GM18526 (cell line): ENCODE results near the gene MAGEL2.

ENCODE experiments used
- POLR2A ChIP-seq: IDR thresholded peaks from 3 replicates; pipeline ENCODE4 v1.6.1; 2011; ENCODE audit not compliant: insufficient read length; ENCODE audit errors: extremely low read depth

Gene MAGEL2

GRCh38 chr15:23644829-23645228, 2.8 kb downstream of the MAGEL2 start:
- TF ChIP-seq POLR2A, result no peak

- TF ChIP-seq POLR2A, result no peak
Measured at GRCh38 chr15:23642413-23643044, 5.1 kb downstream of the MAGEL2 start.

- TF ChIP-seq POLR2A, result no peak
Measured at GRCh38 chr15:23634181-23634580, 13.5 kb downstream of the MAGEL2 start.

GRCh38 chr15:23629234-23629805, 18.3 kb downstream of the MAGEL2 start:
- no peak for TF ChIP-seq POLR2A

GRCh38 chr15:23628612-23629233, 18.9 kb downstream of the MAGEL2 start:
- TF ChIP-seq POLR2A, result no peak

GRCh38 chr15:23616536-23616935, 31.1 kb downstream of the MAGEL2 start:
- TF ChIP-seq POLR2A, result no peak

GRCh38 chr15:23606226-23606625, 41.4 kb downstream of the MAGEL2 start:
- TF ChIP-seq POLR2A, result no peak

- no peak for TF ChIP-seq POLR2A
Measured at GRCh38 chr15:23602124-23602523, 45.5 kb downstream of the MAGEL2 start.

- no peak for TF ChIP-seq POLR2A
Measured at GRCh38 chr15:23599053-23599452, 48.6 kb downstream of the MAGEL2 start.

- TF ChIP-seq POLR2A, result no peak
Measured at GRCh38 chr15:23596736-23597135, 50.9 kb downstream of the MAGEL2 start.

- TF ChIP-seq POLR2A, result no peak
Measured at GRCh38 chr15:23595368-23595767, 52.3 kb downstream of the MAGEL2 start.

- no peak for TF ChIP-seq POLR2A
Measured at GRCh38 chr15:23594252-23594770, 53.4 kb downstream of the MAGEL2 start.
